Stomach (tissue), 9 donors: ENCODE results near the gene MCM7. TPM values are rescaled to one million over a fixed set of nuclear protein-coding genes. Genes with fewer than 3 reads are reported as not detected.

Source experiments
- DNase-seq, 2 donors: peaks; one replicate each; pipeline versions ENCODE4 v3.0.0 to v3.0.0-alpha.2; 2013 to 2019
- H3K27ac ChIP-seq, 5 donors: fragments of 200-600 bp in 4 of 5; sonication (generic) in 4 of 5; one replicate each; pipeline ENCODE4 v1.5.1; 2013 to 2019; ENCODE audit warnings: mild to moderate bottlenecking in 1 of 5, moderate library complexity in 1 of 5
- H3K27me3 ChIP-seq, 3 donors: fragments of 200-600 bp; sonication (generic); one replicate each; pipeline ENCODE4 v1.5.1; 2017 to 2019; ENCODE audit warnings: mixed run types in 1 of 3
- H3K36me3 ChIP-seq, 4 donors: fragments of 200-600 bp; sonication (generic); 1 replicate in 3 of 4; 2 replicates in 1 of 4; pipeline ENCODE4 v1.5.1; 2016 to 2019
- H3K4me1 ChIP-seq, 4 donors: fragments of 200-600 bp; sonication (generic); one replicate each; pipeline ENCODE4 v1.5.1; 2016 to 2019
- H3K4me3 ChIP-seq, 4 donors: fragments of 200-600 bp; sonication (generic) in 3 of 4; one replicate each; pipeline ENCODE4 v1.5.1; 2016 to 2019; ENCODE audit warnings: mild to moderate bottlenecking in 1 of 4
- H3K9me3 ChIP-seq, 4 donors: fragments of 200-600 bp; sonication (generic); one replicate each; pipeline ENCODE4 v1.5.1; 2016 to 2019
- EP300 ChIP-seq: sonication (generic); formaldehyde crosslinking; IDR thresholded peaks from one replicate; pipeline ENCODE4 v1.6.1; 2017; ENCODE audit warnings: antibody characterized with exemption
- POLR2A ChIP-seq, 4 donors: fragments of 450-650 bp; IDR thresholded peaks; one replicate each; pipeline ENCODE4 v1.6.1; 2016; ENCODE audit warnings: antibody characterized with exemption in 4 of 4, control low read depth in 2 of 4, mild to moderate bottlenecking in 1 of 4, moderate library complexity in 1 of 4
- POLR2AphosphoS5 ChIP-seq, 3 donors: sonication (generic); formaldehyde crosslinking; IDR thresholded peaks; one replicate each; pipeline ENCODE4 v1.6.1; 2016; ENCODE audit warnings: antibody characterized with exemption in 3 of 3
- WGBS, 5 donors: extraction: QIAGEN DNeasy Blood & Tissue Kit in 3 of 5; methylation state at CpG; one replicate each; pipeline versions ENCODE4 v1.1.5 to v1.1.7; 2013 to 2018; 5-methylcytosine and 5-hydroxymethylcytosine counted together
- intact Hi-C: fragments of 100-400 bp; cut with DNase I; formaldehyde crosslinking; loops from one replicate; pipeline ENCODE4 v1.15.1; 2023; ENCODE audit warnings: low total_unique reads
- polyA plus RNA-seq, 3 donors: library from polyadenylated mRNA; stranded (reverse); fragments of 200-250 nt; gene quantifications; one replicate each; pipeline ENCODE4 v1.2.3, GENCODE V29; 2013
- total RNA-seq, 5 donors: library from RNA; depleted of rRNA; stranded (reverse); fragments of >200 nt; gene quantifications; one replicate each; pipeline versions ENCODE4 v1.1.0 to v1.2.3, GENCODE V29; 2014 to 2016
- TF ChIP-seq, protein P1 (sequence below), 7 experiments: fragments of 450-650 bp in 4 of 7; fragments of 200-600 bp in 3 of 7; sonication (generic) in 3 of 7; IDR thresholded peaks; one replicate each; pipeline ENCODE4 v1.5.1; 2016 to 2019; ENCODE audit warnings: antibody characterized with exemption in 7 of 7, control low read depth in 2 of 7, mild to moderate bottlenecking in 1 of 7
- donor health status: healthy with polysubstance abuse.
- donor health status: Bipolar disorder and iron deficiency.
- donor health status: healthy.

Gene MCM7
- total and polyA plus RNA-seq, 8 donors, result 39.6 to 104 (median 50.5) TPM

GRCh38 chr7:100109521-100110163 is 8.4 kb upstream of the MCM7 start:
- 81 to 90% (median 85%) methylated on average over 12 of the region's 12 CpGs for WGBS, 5 donors
- H3K36me3 ChIP-seq, result peaks cover 66 to 100% (median 99%) of the 10 kb centered on the region in 4 donors

GRCh38 chr7:100107890-100108289 is 6.7 kb upstream of the MCM7 start:
- TF ChIP-seq EP300, result no peak
- WGBS, 5 donors, result 68 to 88% (median 85%) methylated on average over 11 of the region's 11 CpGs
- DNase-seq, result no peak
- intact Hi-C loops, result no loop called here
- Histone ChIP-seq H3K4me3 (no peak overlapping the region), H3K9me3 (no peaks in the 10 kb centered on the region), H3K4me1 (peaks cover 0 to 5% (median 0%) of the 10 kb centered on the region in 4 donors), H3K36me3 (peaks cover 70 to 100% (median 99%) of the 10 kb centered on the region in 4 donors), H3K27me3 (no peaks in the 10 kb centered on the region), H3K27ac (no peak overlapping the region)

More at GRCh38 chr7:100109521-100110163, 8.4 kb upstream of the MCM7 start:
- Histone ChIP-seq H3K27me3 (no peaks in the 10 kb centered on the region), H3K4me1 (no peaks in the 10 kb centered on the region), H3K4me3 (no peak overlapping the region), H3K9me3 (no peaks in the 10 kb centered on the region), H3K27ac (no peak overlapping the region)
- no peak for DNase-seq
- intact Hi-C loops, result no loop called here
- no peak for TF ChIP-seq EP300
- TF ChIP-seq POLR2A (IDR thresholded peaks at IDR 0.05), result no peak
- no peak for TF ChIP-seq POLR2AphosphoS5 (IDR thresholded peaks at IDR 0.05)
- TF ChIP-seq, protein P1, sequence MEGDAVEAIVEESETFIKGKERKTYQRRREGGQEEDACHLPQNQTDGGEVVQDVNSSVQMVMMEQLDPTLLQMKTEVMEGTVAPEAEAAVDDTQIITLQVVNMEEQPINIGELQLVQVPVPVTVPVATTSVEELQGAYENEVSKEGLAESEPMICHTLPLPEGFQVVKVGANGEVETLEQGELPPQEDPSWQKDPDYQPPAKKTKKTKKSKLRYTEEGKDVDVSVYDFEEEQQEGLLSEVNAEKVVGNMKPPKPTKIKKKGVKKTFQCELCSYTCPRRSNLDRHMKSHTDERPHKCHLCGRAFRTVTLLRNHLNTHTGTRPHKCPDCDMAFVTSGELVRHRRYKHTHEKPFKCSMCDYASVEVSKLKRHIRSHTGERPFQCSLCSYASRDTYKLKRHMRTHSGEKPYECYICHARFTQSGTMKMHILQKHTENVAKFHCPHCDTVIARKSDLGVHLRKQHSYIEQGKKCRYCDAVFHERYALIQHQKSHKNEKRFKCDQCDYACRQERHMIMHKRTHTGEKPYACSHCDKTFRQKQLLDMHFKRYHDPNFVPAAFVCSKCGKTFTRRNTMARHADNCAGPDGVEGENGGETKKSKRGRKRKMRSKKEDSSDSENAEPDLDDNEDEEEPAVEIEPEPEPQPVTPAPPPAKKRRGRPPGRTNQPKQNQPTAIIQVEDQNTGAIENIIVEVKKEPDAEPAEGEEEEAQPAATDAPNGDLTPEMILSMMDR (IDR thresholded peaks at IDR 0.05), result no peak

DNA sequence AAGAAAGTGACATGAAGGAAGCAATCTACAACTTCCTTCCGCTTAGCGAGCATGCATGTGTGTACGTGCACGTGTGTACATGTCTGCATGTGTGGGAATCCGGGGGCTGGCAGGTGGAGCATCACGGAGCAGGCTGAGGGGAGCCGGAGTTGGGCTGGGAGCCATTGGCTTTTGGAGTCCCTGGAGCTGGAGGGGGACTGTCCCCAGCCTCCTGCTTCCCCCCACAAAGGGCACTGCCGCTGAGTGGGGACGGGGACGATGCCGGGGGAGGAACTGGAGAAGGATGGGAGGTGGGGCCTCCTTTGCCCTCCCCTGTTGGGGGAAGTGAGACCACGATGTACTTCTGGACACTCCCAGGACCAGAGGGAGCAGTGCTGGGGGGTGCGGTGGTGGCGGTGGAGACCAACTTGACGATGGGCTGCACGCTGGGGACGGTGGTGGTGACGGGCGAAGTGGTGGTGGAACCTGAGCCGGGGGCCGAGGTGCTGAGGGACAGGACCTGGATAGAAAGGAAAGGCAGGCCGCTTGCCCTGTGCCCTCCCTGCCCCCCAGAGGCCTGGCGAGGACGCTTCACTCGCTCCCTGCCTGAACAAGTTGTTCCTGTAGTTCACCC is 6.0 kb upstream of the MCM7 start:
- no peak for TF ChIP-seq POLR2A (IDR thresholded peaks at IDR 0.05)
- TF ChIP-seq, protein P1 (IDR thresholded peaks at IDR 0.05), result no peak
- TF ChIP-seq EP300, result no peak
- TF ChIP-seq POLR2AphosphoS5 (IDR thresholded peaks at IDR 0.05), result no peak
- intact Hi-C loops, result no loop called here
- H3K27me3 ChIP-seq, result no peaks in the 10 kb centered on the region
- no peaks in the 10 kb centered on the region for H3K9me3 ChIP-seq
- no peak overlapping the region for H3K4me3 ChIP-seq
- WGBS, 5 donors, result 82 to 89% (median 84%) methylated on average over 24 to 25 of the region's 25 CpGs
- peaks cover 64 to 96% (median 92%) of the 10 kb centered on the region in 4 donors for H3K36me3 ChIP-seq
- no peak overlapping the region for H3K27ac ChIP-seq
- H3K4me1 ChIP-seq, result peaks cover 5 to 12% (median 6%) of the 10 kb centered on the region in 4 donors
- no peak for DNase-seq

DNA sequence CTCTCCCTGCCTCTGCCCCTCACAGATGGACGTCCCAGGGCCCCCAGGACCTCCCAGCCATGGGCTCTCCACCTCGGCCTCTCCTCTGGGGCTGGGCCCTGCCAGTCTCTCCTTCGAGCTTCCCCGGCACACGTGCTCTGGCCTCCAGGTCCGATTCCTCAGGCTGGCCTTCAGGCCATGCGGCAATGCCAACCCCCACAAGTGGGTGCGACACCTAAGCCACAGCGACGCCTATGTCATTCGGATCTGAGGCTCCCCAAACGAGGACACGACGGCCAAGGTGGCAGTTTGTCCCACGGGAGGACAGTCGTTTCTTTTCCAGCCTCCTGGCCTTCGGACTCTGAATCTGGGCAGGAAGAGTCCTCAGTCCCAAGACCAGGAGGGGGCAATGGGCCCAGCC is 5.4 kb upstream of the MCM7 start:
- Histone ChIP-seq H3K36me3 (peaks cover 58 to 90% (median 86%) of the 10 kb centered on the region in 4 donors), H3K9me3 (no peaks in the 10 kb centered on the region), H3K4me3 (no peak overlapping the region), H3K27me3 (no peaks in the 10 kb centered on the region), H3K27ac (no peak overlapping the region), H3K4me1 (peaks cover 6 to 14% (median 11%) of the 10 kb centered on the region in 4 donors)
- intact Hi-C loops, result no loop called here
- TF ChIP-seq POLR2A (IDR thresholded peaks at IDR 0.05) (no peak), POLR2AphosphoS5 (IDR thresholded peaks at IDR 0.05) (no peak)
- DNase-seq, result no peak
- 81 to 86% (median 83%) methylated on average over 17 of the region's 17 CpGs for WGBS, 5 donors

- peaks cover 53 to 79% (median 75%) of the 10 kb centered on the region in 4 donors for H3K36me3 ChIP-seq
Measured at GRCh38 chr7:100105534-100105933, 4.3 kb upstream of the MCM7 start.

More at GRCh38 chr7:100105534-100105933, 4.3 kb upstream of the MCM7 start:
- H3K27me3 ChIP-seq, result no peaks in the 10 kb centered on the region
- H3K27ac ChIP-seq, result no peak overlapping the region
- no peak for DNase-seq
- no peaks in the 10 kb centered on the region for H3K9me3 ChIP-seq
- intact Hi-C loops, result no loop called here
- no peak overlapping the region for H3K4me3 ChIP-seq
- peaks cover 6 to 19% (median 14%) of the 10 kb centered on the region in 4 donors for H3K4me1 ChIP-seq
- 93 to 100% (median 96%) methylated on average over 4 of the region's 4 CpGs for WGBS, 5 donors
- TF ChIP-seq EP300, result no peak
- no peak for TF ChIP-seq POLR2AphosphoS5 (IDR thresholded peaks at IDR 0.05)
